C4-2B (cell line): ENCODE measurements around the gene USP7.
"Not testable (repeated sequence)": the region's sequence is repeated elsewhere in the genome, so short reads cannot be mapped to it uniquely, and the experiment has no call there.

Source experiments
- CTCF ChIP-seq: fragments of 450-650 bp; conservative IDR thresholded peaks from 2 replicates; pipeline ENCODE4 v1.5.1; 2017; ENCODE audit warnings: mild to moderate bottlenecking
- ZFX ChIP-seq: fragments of 450-650 bp; IDR thresholded peaks from 2 replicates; pipeline ENCODE4 v1.6.1; 2017

GRCh38 chr16:8873866-8874195 lies 89.9 kb downstream of the USP7 start:
- TF ChIP-seq CTCF, ZFX: not testable (repeated sequence)
